Brain microvascular endothelial cell (primary cell): ENCODE data around the gene SLC35G4.

Experiments used
- DNase-seq: peaks from one replicate; pipeline ENCODE4 v3.0.0-alpha.2; 2020
- H3K27ac ChIP-seq: fragments of 250-450 bp; sonication (Bioruptor Pico); 2 replicates; pipeline ENCODE4 v1.5.1; 2020; ENCODE audit warnings: mild to moderate bottlenecking, moderate library complexity
- H3K27me3 ChIP-seq: fragments of 250-450 bp; sonication (Bioruptor Pico); replicated peaks from 2 replicates; pipeline ENCODE4 v1.5.1; 2020; ENCODE audit warnings: mild to moderate bottlenecking
- H3K36me3 ChIP-seq: fragments of 250-450 bp; sonication (Bioruptor Pico); replicated peaks from 2 replicates; pipeline ENCODE4 v1.5.1; 2020; ENCODE audit warnings: mild to moderate bottlenecking
- H3K4me3 ChIP-seq: 2 replicates; pipeline ENCODE4 v1.5.1; 2011; ENCODE audit warnings: low read depth, mild to moderate bottlenecking, control low read depth, low read length, moderate library complexity
- in situ Hi-C: cut with HindIII; loops from 2 replicates; pipeline ENCODE4 v1.10.0; 2017; ENCODE audit warnings: low sequenced_read_pairs, low pct_ligation_motif_present
- TF ChIP-seq, protein P1 (sequence below): IDR thresholded peaks from 2 replicates; pipeline ENCODE4 v1.5.1; 2011; ENCODE audit warnings: low read depth, mild to moderate bottlenecking, moderate library complexity, low read length, control low read depth, inconsistent platforms; ENCODE audit errors: missing control alignments

SLC35G4 gene

GRCh38 chr18:11649839-11650238, 40.4 kb downstream of the SLC35G4 start:
- in situ Hi-C loops: no loop called here
- H3K36me3 ChIP-seq: no peaks in the 10 kb centered on the region
- TF ChIP-seq, protein P1, sequence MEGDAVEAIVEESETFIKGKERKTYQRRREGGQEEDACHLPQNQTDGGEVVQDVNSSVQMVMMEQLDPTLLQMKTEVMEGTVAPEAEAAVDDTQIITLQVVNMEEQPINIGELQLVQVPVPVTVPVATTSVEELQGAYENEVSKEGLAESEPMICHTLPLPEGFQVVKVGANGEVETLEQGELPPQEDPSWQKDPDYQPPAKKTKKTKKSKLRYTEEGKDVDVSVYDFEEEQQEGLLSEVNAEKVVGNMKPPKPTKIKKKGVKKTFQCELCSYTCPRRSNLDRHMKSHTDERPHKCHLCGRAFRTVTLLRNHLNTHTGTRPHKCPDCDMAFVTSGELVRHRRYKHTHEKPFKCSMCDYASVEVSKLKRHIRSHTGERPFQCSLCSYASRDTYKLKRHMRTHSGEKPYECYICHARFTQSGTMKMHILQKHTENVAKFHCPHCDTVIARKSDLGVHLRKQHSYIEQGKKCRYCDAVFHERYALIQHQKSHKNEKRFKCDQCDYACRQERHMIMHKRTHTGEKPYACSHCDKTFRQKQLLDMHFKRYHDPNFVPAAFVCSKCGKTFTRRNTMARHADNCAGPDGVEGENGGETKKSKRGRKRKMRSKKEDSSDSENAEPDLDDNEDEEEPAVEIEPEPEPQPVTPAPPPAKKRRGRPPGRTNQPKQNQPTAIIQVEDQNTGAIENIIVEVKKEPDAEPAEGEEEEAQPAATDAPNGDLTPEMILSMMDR: no peak
- DNase-seq: no peak
- peaks cover 2% of the 10 kb centered on the region for H3K27me3 ChIP-seq
- no peak overlapping the region for H3K27ac ChIP-seq
- H3K4me3 ChIP-seq: no peak overlapping the region

GRCh38 chr18:11651899-11652298, 42.5 kb downstream of the SLC35G4 start:
- in situ Hi-C loops: no loop called here
- Histone ChIP-seq H3K27me3 (peaks cover 2% of the 10 kb centered on the region), H3K36me3 (no peaks in the 10 kb centered on the region), H3K4me3 (no peak overlapping the region), H3K27ac (no peak overlapping the region)
- TF ChIP-seq, protein P1: no peak
- no peak for DNase-seq

- Histone ChIP-seq H3K36me3 (no peaks in the 10 kb centered on the region), H3K27me3 (peaks cover 2% of the 10 kb centered on the region), H3K4me3 (no peak overlapping the region), H3K27ac (no peak overlapping the region)
- DNase-seq: no peak
- TF ChIP-seq, protein P1: no peak
- in situ Hi-C loops: no loop called here
These were observed 44.1 kb downstream of the SLC35G4 start for GRCh38 chr18:11653521-11653920.

DNA sequence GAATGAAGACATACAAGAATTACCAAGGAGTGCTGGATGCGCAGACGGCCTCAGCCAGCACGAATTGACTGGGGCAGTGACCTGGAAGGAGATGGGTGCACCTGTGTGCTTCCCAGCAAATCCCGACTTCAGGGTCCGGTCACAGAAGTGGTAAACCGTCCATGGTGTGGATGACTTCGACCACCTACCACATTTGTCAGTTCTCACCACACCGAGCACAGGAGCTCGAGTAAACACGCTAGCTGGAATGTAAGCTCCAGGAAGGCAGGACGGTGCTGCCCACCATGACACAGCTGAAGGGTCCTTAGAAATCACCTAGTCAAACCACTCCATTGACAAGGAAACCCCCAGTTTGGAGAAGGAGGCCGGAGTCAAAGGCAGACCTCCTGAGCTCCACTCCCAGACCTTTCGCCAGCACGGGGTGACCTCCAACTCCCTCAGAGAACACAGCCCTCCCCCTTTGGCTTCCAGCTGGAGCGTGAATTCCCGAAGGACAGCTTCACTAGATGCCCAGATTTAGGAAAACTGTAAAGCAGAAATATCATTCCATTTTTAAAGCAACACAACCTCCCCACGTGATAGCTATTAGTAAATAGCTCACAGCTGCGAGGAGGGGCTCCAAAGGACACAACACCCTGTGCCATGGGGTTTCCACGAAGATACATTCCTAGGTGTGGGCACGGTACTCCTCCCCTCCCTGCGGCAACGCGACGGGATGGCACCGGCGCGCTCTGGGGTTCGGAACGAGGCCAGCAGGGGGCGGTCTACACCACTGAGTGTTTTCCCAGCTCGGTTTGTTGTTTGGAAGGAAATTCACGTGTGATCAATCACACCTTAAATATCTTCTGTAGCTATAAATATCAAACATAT, 45.6 kb downstream of the SLC35G4 start:
- in situ Hi-C loops: no loop called here
- DNase-seq: peak; percentile 28
- TF ChIP-seq, protein P1: peak; percentile 91
- Histone ChIP-seq H3K27me3 (peaks cover 2% of the 10 kb centered on the region), H3K36me3 (no peaks in the 10 kb centered on the region), H3K27ac (no peak overlapping the region), H3K4me3 (no peak overlapping the region)

DNA sequence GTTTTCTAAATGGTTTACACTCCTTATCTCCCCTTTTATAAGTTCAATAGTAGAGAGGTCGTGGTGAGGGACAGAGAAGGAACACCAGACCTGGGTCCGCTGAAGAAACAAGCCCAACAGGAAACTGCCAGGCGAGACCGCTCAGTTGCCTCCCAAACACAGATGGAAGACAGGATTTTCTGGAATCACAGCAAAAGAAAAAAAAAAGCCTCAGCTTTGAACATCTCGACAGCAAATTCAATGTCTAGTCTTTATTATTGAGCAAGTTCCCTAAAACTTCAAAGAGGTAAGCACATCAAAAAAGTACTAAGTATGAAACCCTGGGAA, 46.2 kb downstream of the SLC35G4 start:
- TF ChIP-seq, protein P1: no peak
- H3K27ac ChIP-seq: no peak overlapping the region
- H3K4me3 ChIP-seq: no peak overlapping the region
- in situ Hi-C loops: no loop called here
- no peaks in the 10 kb centered on the region for H3K36me3 ChIP-seq
- DNase-seq: no peak
- H3K27me3 ChIP-seq: peaks cover 2% of the 10 kb centered on the region

DNA sequence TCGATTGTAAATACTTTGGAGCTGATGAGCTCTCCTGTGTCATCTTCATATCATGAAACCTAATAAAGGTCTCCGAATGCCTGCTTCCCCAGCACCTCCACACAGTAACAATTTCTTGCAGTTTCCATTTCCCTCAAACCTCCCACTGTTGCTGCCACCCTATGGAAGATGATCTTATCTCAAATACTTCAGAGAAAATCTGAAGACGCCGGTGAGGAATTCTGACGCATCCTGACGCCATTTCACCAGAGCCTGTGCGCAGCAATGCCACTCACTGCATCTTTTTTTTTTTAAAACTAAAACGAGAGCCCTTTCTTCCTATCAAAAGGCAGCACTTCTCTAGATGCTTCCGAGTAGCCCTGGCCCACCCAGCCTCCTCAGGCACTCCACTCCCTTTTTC, 47.8 kb downstream of the SLC35G4 start:
- Histone ChIP-seq H3K4me3 (no peak overlapping the region), H3K36me3 (no peaks in the 10 kb centered on the region), H3K27ac (no peak overlapping the region), H3K27me3 (peaks cover 2% of the 10 kb centered on the region)
- TF ChIP-seq, protein P1: no peak
- in situ Hi-C loops: no loop called here
- no peak for DNase-seq
